Sigmoid colon (tissue), 7 donors: ENCODE results near the gene TNNT2. TPM values are rescaled to one million over a fixed set of nuclear protein-coding genes. Genes with fewer than 3 reads are reported as not detected.

ENCODE experiments used
- DNase-seq: peaks from one replicate; pipeline ENCODE4 v3.0.0-alpha.2; 2019
- H3K27ac ChIP-seq, 4 donors: fragments of 200-600 bp; sonication (generic); one replicate each; pipeline ENCODE4 v1.5.1; 2016 to 2019; ENCODE audit warnings: mild to moderate bottlenecking in 1 of 4
- H3K27me3 ChIP-seq, 3 donors: fragments of 200-600 bp; sonication (generic); one replicate each; pipeline ENCODE4 v1.5.1; 2019; ENCODE audit warnings: mild to moderate bottlenecking in 1 of 3
- H3K36me3 ChIP-seq, 4 donors: fragments of 200-600 bp; sonication (generic); one replicate each; pipeline ENCODE4 v1.5.1; 2016 to 2019
- H3K4me1 ChIP-seq, 4 donors: fragments of 200-600 bp; sonication (generic); one replicate each; pipeline ENCODE4 v1.5.1; 2017 to 2019
- H3K4me3 ChIP-seq, 4 donors: fragments of 200-600 bp; sonication (generic); one replicate each; pipeline ENCODE4 v1.5.1; 2017 to 2019; ENCODE audit warnings: mild to moderate bottlenecking in 2 of 4, moderate library complexity in 1 of 4
- H3K9me3 ChIP-seq, 4 donors: fragments of 200-600 bp in 3 of 4; sonication (generic) in 3 of 4; one replicate each; pipeline versions ENCODE4 v1.5.1 to v1.6.1; 2013 to 2019
- CTCF ChIP-seq, 4 experiments: fragments of 450-650 bp in 3 of 4; fragments of 200-600 bp in 1 of 4; IDR thresholded peaks; one replicate each; pipeline ENCODE4 v1.5.1; 2016 to 2019; ENCODE audit warnings: antibody characterized with exemption in 4 of 4, mild to moderate bottlenecking in 3 of 4, moderate library complexity in 2 of 4
- EP300 ChIP-seq, 4 donors: sonication (generic); formaldehyde crosslinking; IDR thresholded peaks; one replicate each; pipeline ENCODE4 v1.6.1; 2017; ENCODE audit warnings: antibody characterized with exemption in 4 of 4
- POLR2A ChIP-seq, 2 donors: fragments of 450-650 bp; IDR thresholded peaks; one replicate each; pipeline ENCODE4 v1.6.1; 2016; ENCODE audit warnings: antibody characterized with exemption in 2 of 2, mild to moderate bottlenecking in 2 of 2, moderate library complexity in 2 of 2
- POLR2AphosphoS5 ChIP-seq, 4 donors: sonication (generic); formaldehyde crosslinking; IDR thresholded peaks; one replicate each; pipeline ENCODE4 v1.6.1; 2017; ENCODE audit warnings: antibody characterized with exemption in 4 of 4
- WGBS, 2 donors: extraction: QIAGEN DNeasy Blood & Tissue Kit; methylation state at CpG; one replicate each; pipeline ENCODE4 v1.1.7; 2013; 5-methylcytosine and 5-hydroxymethylcytosine counted together
- intact Hi-C: fragments of 100-400 bp; cut with DNase I; formaldehyde crosslinking; loops from one replicate; pipeline ENCODE4 v1.15.1; 2023
- polyA plus RNA-seq, 3 donors: library from polyadenylated mRNA; stranded (reverse); fragments of 200-250 nt; gene quantifications; one replicate each; pipeline ENCODE4 v1.2.3, GENCODE V29; 2013
- total RNA-seq, 4 donors: library from RNA; depleted of rRNA; stranded (reverse); fragments of >200 nt; gene quantifications; one replicate each; pipeline ENCODE4 v1.1.0, GENCODE V29; 2016
- donor health status: healthy with polysubstance abuse.
- donor health status: Bipolar disorder and iron deficiency.
- donor health status: healthy.

The TNNT2 gene
- total and polyA plus RNA-seq, 7 donors: 0.81 to 34.9 (median 3.9) TPM; not detected in 3

GRCh38 chr1:201329801-201330200 is 47.7 kb downstream of the TNNT2 start:
- peak; percentile 19 for DNase-seq
- no peaks in the 10 kb centered on the region for H3K27me3 ChIP-seq
- intact Hi-C loops: no loop called here

DNA sequence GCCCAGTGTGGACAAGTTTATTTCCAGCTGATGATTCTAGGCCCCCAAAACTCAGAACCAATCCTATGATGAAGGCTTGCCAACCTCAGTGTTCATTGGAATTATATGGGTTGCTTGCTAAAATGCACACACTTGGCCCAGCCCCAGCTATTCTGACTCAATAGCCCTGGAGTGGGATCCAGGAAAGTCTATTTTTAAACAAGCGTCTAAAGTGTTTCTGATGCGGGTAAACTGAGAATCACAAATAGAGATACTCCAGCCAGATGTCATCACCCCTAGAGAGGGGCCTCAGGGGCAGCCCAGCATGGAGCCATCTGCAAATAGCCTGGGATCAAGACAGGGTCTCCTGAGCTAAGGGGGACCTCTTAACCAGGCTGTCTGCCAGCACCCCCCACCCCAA is 48.2 kb downstream of the TNNT2 start:
- H3K36me3 ChIP-seq: no peaks in the 10 kb centered on the region
- no peak overlapping the region for H3K4me3 ChIP-seq
- no peaks in the 10 kb centered on the region for H3K9me3 ChIP-seq
- no peak for TF ChIP-seq EP300 (IDR thresholded peaks at IDR 0.05)
- TF ChIP-seq POLR2AphosphoS5 (IDR thresholded peaks at IDR 0.05): no peak
- no peak for TF ChIP-seq CTCF (IDR thresholded peaks at IDR 0.05)
- TF ChIP-seq POLR2A (IDR thresholded peaks at IDR 0.05): no peak
- H3K27ac ChIP-seq: no peak overlapping the region
- WGBS, 2 donors: 85% methylated on average over 2 of the region's 2 CpGs
- DNase-seq: peak; percentile 44
- H3K4me1 ChIP-seq: peaks cover 0 to 4% (median 0%) of the 10 kb centered on the region in 4 donors
- no peaks in the 10 kb centered on the region for H3K27me3 ChIP-seq
- intact Hi-C loops: no loop called here

More at GRCh38 chr1:201329801-201330200, 47.7 kb downstream of the TNNT2 start:
- Histone ChIP-seq H3K9me3 (no peaks in the 10 kb centered on the region), H3K27ac (no peak overlapping the region), H3K4me3 (no peak overlapping the region), H3K36me3 (no peaks in the 10 kb centered on the region), H3K4me1 (peaks cover 0 to 4% (median 0%) of the 10 kb centered on the region in 4 donors)
- TF ChIP-seq POLR2A (IDR thresholded peaks at IDR 0.05) (no peak), EP300 (IDR thresholded peaks at IDR 0.05) (no peak), POLR2AphosphoS5 (IDR thresholded peaks at IDR 0.05) (no peak), CTCF (IDR thresholded peaks at IDR 0.05) (no peak)
- WGBS, 2 donors: 79 to 82% methylated on average over 4 of the region's 4 CpGs

DNA sequence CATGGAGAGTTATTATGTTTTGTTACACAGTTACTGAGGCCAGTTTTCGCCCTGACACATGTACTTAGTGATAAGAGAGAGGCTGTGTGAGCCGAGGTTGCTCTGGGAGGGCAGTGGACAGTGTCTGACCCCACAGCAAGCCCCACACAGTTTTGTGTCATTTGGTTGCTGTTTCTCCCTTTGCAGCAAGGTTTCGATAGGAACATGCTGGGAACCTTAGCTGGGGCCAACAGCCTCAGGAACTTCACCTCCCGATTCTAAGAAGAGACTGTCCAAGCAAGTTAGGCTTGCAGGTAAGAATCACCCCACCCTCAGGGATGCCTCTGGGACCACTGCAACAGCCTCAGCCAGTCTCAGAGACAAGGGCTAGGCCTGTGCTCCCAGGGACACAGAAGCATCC is 48.9 kb downstream of the TNNT2 start:
- Histone ChIP-seq H3K9me3 (no peaks in the 10 kb centered on the region), H3K27me3 (no peaks in the 10 kb centered on the region), H3K27ac (no peak overlapping the region), H3K36me3 (no peaks in the 10 kb centered on the region), H3K4me1 (peaks cover 0 to 4% (median 0%) of the 10 kb centered on the region in 4 donors), H3K4me3 (no peak overlapping the region)
- intact Hi-C loops: no loop called here
- 74 to 82% methylated on average over 4 of the region's 4 CpGs for WGBS, 2 donors
- TF ChIP-seq CTCF (IDR thresholded peaks at IDR 0.05): no peak
- TF ChIP-seq EP300 (IDR thresholded peaks at IDR 0.05): no peak
- no peak for TF ChIP-seq POLR2A (IDR thresholded peaks at IDR 0.05)
- no peak for TF ChIP-seq POLR2AphosphoS5 (IDR thresholded peaks at IDR 0.05)
- peak; percentile 18 for DNase-seq

- Histone ChIP-seq H3K4me1 (peaks cover 0 to 4% (median 0%) of the 10 kb centered on the region in 4 donors), H3K27me3 (no peaks in the 10 kb centered on the region), H3K27ac (no peak overlapping the region), H3K9me3 (no peaks in the 10 kb centered on the region), H3K4me3 (no peak overlapping the region), H3K36me3 (no peaks in the 10 kb centered on the region)
- TF ChIP-seq POLR2AphosphoS5 (IDR thresholded peaks at IDR 0.05) (no peak), EP300 (IDR thresholded peaks at IDR 0.05) (no peak), CTCF (IDR thresholded peaks at IDR 0.05) (no peak), POLR2A (IDR thresholded peaks at IDR 0.05) (no peak)
- intact Hi-C loops: no loop called here
- WGBS, 2 donors: 93% methylated on average over 7 of the region's 7 CpGs
- peak; percentile 48 for DNase-seq
Observed at GRCh38 chr1:201327687-201328240, 49.7 kb downstream of the TNNT2 start.

DNA sequence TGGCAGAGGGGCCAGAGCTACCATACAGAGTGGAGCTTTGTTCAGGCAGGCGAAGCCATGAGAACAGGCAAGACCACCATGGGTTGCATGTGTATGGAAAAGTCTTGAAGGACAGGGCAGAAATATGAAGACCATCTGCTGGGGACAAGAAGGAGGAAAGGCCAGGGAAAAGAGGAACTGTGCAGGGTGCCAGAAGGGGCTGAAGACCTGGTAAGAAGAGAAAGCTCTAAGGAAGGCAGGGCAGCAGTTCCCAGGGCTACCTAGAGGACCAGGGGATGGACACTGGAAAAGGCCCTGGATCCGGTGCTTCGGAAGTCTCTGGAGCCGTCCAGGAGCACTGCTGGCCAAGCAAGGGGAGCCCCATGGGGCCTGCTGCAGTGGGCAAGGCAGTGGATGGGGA is 50.8 kb downstream of the TNNT2 start:
- 84 to 96% methylated on average over 4 of the region's 4 CpGs for WGBS, 2 donors
- Histone ChIP-seq H3K27ac (no peak overlapping the region), H3K4me1 (peaks cover 0 to 4% (median 0%) of the 10 kb centered on the region in 4 donors), H3K27me3 (no peaks in the 10 kb centered on the region), H3K4me3 (no peak overlapping the region), H3K36me3 (no peaks in the 10 kb centered on the region), H3K9me3 (no peaks in the 10 kb centered on the region)
- TF ChIP-seq POLR2AphosphoS5 (IDR thresholded peaks at IDR 0.05) (no peak), POLR2A (IDR thresholded peaks at IDR 0.05) (no peak), EP300 (IDR thresholded peaks at IDR 0.05) (no peak), CTCF (IDR thresholded peaks at IDR 0.05) (no peak)
- intact Hi-C loops: no loop called here
- no peak for DNase-seq
